HCEC 1CT (cell line): ENCODE results near the gene LDLRAD2.
A peak's percentile ranks its signal among the peaks of the same experiment; 100 is the strongest.
"Not testable (repeated sequence)": the region's sequence is repeated elsewhere in the genome, so short reads cannot be mapped to it uniquely, and the experiment has no call there.

ENCODE experiments used
- DNase-seq: peaks from one replicate; pipeline ENCODE4 v3.0.0-alpha.2; 2017

LDLRAD2 gene, protein sequence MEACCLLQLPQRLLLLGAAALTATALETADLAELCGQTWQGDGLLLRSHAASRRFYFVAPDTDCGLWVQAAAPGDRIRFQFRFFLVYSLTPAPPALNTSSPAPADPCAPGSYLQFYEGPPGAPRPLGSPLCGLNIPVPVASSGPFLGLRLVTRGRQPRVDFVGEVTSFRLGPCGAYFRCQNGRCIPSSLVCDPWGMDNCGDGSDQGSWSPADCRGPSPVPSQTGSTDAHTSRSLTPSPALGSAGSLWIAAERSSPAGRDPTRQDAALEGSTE

DNA sequence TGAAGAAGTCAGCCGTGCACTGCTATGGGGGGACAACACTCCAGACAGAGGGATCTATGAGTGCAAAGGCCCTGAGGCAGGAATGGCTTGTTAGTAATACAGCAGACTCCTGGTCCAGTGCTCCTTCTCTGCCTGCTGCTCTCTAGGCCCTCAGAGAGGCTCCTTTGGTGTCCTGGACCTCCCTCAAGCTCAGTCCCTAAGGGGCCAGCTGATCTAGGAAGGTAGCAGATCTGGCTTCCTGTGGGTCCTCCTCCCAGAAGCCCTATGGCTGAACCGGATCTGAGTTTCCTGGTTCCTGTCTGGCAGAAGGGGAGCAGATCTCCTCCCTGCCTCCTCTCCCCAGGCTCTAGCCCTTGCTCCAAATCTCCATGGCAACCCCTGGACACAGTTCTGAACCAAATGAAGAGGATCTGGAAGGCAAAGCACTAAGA is at the start of gene LDLRAD2:
Gene LDLRAD2 (plus strand): TSS at position 391 of the 431 bp plus-strand sequence. CDS start 187 bp downstream, outside the sequence.
- DNase-seq = no peak

DNA sequence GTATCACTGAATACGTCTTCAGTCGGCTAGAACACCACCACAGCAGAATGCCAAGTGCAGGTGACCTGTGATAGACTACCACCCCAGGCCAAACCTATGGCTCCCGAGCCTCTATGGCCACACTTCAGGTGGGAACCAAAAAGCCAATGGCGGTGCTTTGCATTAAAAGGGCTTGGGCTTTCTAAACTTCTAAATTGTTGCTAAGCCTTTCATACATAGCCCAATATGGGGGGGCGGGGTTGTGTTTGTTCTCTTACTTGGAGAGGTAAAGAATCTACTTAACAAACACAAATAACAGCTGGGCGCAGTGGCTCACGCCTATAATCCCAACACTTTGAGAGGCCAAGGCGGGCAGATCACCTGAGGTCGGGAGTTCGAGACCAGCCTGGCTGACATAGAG is 48.8 kb upstream of the LDLRAD2 start:
- DNase-seq = no peak

DNA sequence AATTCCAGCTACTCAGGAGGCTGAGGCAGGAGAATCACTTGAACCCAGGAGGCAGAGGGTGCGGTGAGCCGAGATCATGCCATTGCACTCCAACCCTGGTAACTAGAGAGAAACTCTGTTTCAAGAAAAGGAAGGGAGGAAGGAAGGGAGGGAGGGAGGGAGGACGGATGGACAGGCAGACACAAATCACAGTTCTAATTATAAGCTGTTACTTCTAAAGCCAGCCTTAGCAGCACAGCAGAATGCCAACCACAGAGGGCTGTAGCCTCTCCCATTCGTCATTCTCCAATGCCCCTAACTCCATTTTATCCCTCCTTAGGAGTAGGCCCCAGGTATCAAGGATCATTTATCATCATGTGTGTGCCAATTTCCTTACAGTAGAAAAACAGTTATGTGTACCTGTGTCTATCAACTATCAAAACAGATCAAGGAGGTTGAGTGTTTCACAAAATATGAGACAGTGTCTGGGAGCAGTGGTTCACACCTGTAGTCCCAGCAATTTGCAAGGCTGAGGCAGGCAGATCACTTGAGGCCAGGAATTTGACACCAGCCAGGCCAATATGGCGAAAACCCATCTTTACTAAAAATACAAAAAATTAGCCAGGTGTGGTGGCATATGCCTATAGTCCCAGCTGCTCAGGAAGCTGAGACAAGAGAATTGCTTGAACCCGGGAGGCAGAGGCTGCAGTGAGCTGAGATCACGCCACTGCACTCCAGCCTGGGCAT is 48.2 kb upstream of the LDLRAD2 start:
- DNase-seq = no peak

DNA sequence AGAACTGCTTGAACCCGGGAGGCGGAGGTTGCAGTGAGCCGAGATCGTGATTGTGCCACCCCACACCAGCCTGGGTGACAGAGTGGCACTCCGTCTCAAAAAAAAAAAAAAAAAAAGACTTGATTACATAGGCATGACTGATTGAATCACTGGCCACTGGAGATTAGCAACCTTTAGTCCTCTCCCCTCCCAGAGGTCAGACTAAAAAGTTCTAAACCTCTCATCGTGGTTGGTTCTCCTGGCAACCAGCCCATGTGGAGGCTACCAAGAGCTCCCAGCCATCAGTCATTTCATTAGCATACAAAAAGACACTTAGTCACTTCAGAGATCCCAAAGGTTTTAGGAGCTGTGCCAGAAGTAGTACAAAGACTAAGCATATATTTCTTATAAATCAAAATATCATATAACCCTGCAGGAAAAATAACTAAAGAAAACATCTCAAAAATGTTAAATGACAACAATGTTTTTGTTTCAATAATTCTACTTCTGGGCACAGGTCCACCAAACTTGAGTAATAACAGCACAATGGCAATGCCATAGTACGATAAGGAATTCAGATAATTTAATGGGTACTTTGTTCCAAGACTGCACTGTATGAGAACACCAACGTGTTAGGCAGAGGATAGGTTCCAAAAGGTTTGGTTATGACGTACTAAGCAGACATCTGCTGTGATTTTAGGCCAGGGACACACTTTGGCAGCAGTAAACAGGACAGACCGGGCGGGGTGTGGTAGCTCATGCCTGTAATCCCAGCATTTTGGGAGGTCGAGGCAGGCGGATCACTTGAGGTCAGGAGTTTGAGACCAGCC is 47.2 kb upstream of the LDLRAD2 start:
- peak; percentile 78 for DNase-seq

DNA sequence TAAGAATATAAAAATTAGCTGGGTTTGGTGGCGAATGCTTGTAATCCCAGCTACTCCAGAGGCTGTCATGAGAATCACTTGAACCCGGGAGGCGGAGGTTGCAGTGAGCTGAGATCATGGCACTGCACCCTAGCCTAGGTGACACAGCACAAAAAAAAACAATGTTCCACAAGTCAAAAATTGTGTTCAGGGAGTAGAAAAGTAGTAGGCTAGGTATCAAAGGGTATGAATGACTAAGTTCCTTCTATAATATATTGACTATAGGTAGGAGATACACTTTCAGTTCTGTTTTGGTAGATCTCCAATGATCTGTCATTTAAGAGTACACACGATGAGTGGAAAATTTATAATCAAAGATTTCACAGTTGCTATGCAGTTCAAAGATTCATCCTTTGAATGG is 45.9 kb upstream of the LDLRAD2 start:
- DNase-seq = no peak

DNA sequence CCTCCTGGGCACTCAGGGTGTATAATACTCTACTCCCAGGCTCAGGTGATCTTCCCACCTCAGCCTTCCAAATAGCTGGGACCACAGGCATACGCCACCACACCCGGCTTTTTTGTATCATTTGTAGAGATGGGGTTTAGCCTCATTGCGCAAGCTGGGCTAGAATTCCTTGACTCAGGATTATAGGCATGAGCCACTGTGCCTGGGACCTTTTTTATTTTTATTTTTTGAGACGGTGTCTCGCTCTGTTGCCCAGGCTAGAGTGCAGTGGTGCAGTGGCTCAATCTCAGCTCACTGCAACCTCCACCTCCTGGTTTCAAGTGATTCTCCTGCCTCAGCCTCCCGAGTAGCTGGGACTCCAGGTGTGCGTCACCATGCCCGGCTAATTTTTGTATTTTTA is 45.0 kb upstream of the LDLRAD2 start:
- not testable (repeated sequence) for DNase-seq

DNA sequence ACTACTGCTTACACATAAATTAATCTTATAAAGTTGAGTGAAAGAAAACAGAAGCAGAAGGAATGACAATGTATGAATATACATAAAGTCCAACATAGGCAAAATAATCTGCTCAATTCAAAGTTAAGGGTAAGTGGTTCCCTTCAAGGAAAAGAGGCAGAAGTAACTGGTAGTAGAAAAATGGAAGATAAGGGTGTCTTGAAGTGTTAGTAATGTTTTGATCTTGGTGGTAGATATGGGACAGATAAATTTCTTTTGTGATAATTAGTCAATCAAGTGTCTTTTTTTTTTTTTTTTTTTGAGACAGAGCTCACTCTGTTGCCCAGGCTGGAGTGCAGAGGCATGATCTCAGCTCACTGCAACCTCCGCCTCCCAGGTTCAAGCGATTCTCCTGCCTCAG is 41.9 kb upstream of the LDLRAD2 start:
- DNase-seq = no peak

DNA sequence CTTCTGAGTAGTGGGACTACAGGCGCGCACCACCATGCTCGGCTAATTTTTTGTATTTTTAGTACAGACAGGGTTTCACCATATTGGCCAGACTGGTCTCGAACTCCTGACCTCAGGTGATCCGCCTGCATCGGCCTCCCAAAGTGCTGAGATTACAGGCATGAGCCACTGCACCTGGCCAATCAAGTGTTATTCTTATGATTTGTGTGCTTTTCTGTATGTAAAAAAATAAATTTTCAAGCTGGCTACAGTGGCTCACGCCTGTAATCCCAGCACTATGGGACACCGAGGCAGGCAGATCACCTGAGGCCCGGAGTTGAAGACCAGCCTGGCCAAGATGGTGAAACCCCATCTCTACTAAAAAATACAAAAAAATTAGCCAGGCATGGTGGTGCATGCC is 41.5 kb upstream of the LDLRAD2 start:
- not testable (repeated sequence) for DNase-seq

DNA sequence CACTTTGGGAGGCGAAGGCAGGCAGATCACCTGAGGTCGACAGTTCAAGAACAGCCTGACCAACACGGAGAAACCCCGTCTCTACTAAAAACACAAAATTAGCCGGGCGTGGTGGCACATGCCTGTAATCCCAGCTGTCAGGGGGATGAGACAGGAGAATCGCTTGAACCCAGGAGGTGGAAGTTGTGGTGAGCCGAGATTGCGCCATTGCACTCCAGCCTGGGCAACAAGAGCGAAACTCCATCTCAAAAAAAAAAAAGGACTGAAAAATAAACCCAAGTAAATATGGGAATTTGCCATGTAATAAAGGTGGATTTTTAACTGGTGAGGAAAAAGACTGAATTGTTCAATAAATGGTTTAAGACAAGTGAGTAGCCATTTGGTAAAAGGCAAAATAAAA is 40.4 kb upstream of the LDLRAD2 start:
- DNase-seq = not testable (repeated sequence)

DNA sequence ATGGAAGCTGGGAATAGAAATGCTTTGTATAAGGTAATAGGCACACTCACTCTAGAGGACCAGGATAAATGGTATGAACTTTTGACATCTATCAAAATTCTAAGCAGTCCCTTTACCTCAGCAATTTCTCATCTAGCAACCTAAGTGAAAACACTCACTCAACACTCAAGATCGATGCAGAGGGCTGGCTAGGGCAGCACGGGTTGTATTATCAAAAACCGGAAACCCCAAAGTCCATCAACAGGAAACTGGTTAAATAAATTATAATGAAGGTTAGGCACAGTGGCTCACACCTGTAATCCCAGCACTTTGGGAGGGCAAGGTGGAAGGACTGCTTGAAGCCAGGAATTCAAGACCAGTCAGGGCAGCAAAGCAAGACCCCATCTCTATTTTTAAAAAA is 38.5 kb upstream of the LDLRAD2 start:
- DNase-seq = no peak

DNA sequence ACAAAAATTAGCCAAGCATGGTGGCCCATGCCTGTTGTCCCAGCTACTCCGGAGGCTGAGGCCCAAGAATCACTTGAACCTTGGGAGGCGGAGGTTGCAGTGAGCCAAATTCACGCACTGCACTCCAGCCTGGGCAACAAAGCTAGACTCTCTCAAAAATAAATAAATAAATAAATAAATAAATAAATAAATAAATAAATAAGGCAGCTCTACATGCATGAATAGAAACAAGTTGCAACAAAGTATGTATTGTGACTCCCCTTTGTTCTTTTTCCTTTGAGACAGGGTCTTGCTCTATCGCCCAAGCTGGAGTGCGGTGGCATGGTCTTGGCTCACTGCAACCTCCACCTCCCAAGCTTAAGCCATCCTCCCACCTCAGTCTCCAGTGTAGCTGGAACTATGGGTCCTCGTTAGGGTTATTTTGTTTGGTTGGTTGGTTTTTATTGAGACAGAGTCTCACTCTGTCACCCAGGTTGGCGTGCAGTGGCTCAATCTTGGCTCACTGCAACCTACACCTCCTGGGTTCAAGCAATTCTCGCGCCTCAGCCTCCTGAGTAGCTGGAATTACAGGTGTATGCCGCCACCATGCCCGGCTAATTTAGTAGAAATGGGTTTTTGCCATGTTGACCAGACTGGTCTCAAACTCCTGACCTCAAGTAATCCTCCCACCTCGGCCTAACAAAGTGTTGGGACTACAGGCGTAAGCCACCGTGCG is 37.1 kb upstream of the LDLRAD2 start:
- no peak for DNase-seq

DNA sequence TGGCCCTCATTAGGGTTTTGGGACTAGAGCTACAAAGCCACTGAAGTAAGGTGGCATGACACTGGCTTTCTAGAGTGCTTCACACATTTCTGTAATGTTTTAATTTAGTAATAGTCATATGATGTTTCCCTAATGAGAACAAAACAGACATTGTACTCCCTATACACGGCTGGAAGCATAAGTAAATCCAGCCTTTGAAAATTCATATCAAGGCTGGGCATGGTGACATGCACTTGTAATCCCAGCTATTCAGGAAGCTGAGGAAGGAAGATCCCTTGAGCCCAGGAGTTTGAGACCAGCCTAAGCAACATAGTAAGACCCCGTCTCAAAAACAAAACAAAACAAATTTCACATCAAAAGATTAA is 36.5 kb upstream of the LDLRAD2 start:
- DNase-seq = no peak

DNA sequence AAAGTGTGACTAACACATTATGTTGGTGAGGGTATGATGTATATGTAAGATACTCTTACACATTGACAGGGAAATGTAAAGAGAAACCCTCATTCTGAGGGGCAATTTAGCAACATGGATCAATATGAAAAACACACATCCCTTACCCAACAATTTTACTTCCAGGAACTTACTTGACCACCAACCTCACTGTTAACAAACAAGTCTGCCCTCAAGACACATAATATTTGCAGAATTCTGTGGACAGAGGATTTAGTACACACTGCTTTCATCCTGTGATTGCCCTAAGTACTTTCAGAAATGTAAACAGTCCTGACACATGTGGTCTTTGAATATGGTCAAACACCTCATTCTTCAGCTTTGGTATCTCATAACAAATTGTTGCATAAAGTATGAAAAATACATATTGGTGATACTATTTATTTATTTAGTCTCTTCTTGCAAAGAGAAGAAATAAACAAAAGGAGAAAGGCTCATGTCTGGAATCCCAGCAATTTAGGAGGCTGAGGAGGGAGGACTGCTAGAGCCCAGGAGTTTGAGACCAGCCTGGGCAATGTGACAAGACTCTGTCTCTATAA is 36.0 kb upstream of the LDLRAD2 start:
- peak; percentile 61 for DNase-seq

DNA sequence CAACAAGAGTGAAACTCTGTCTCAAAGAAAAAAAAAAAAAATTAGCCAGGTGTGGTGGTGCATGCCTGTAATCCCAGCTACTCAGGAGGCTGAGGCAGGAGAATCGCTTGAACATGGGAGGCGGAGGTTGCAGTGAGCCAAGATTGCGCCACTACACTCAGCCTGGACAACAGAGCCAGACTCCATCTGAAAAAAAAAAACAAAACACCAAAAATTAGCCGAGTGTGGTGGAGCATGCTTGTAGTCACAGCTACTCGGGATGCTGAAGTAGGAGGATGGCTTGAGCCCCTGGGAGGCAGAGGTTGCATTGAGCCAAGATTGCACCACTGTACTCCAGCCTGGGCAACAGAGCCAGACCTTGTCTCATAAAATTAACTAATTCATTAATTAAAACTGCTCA is 35.1 kb upstream of the LDLRAD2 start:
- not testable (repeated sequence) for DNase-seq

DNA sequence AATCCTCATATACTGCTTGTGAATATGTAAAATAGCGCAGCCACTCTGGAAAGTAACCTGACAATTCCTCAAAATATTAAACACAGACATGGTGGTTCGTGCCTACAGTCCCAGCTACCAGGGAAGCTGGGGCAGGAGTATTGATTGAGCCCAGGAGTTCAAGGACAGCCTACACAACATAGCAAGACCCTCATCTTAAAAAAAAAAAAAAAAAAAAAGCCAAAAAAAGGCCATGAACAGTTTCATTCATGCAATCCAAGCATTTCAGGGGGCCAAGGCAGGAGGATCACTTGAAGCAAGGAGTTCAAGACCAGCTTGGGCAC is 33.7 kb upstream of the LDLRAD2 start:
- no peak for DNase-seq

DNA sequence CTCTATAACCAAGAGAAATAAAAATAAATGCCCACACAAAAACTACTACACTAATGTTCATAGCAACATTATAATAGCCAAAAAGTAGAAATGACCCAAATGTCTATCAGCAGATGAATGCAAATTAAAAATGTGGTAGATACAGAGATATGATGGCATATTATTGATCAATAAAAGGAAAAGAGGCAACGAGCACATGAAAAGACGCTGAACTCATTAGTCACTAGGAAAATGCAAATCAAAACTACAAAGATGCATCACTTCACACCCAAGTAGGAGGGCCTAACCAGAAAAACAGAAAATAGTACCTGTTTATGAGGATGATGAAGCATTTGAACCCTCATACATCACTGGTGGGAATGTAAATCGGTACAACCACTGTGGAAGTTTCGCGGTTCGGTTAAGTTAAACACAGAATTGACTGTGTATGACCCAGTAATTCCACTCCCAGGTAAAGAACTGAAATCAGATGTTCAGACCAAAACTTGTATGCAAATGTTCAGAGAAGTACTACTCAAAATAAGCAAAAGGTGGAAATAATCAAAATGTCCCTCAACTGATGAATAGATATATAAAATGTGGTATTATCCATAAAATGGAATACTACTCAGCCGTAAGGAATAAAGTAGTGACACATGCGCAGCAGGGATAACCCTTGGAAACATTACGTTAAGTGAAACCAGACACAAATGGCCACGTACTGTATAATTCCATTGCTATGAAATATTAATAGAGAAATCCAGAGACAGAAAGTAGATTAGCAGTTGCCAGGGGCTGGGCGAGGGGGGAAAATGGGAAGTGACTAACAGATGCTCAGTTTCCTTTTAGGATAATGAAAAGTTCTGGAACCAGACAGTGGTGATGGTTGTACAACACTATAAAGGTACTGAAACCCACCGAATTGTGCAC is 32.2 kb upstream of the LDLRAD2 start:
- DNase-seq = no peak

DNA sequence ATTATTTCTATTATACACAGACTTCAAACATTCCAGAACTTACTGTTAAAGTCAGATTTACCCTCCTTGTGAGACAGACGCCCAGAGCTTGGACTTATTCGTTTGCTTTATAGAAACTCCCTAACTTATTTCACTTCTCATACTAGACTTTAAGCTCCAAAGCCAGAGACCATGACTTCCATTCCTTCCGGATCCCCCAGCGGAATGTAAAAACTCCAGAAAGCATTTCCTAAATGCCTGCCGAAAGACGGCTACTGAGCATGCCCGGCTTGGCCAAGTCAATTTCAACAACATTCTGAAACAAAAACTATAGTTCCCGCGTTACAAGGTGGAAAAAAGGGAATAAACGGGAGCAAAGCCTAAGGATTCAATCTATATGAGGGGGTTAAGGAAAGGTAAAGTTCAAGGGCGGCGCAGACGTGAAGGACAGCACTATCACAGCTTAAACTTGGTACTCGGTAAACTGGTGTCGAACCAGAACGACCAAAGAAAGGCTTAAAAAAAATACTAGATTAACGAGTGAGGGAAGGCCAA is 30.2 kb upstream of the LDLRAD2 start:
- DNase-seq = peak; percentile 29

DNA sequence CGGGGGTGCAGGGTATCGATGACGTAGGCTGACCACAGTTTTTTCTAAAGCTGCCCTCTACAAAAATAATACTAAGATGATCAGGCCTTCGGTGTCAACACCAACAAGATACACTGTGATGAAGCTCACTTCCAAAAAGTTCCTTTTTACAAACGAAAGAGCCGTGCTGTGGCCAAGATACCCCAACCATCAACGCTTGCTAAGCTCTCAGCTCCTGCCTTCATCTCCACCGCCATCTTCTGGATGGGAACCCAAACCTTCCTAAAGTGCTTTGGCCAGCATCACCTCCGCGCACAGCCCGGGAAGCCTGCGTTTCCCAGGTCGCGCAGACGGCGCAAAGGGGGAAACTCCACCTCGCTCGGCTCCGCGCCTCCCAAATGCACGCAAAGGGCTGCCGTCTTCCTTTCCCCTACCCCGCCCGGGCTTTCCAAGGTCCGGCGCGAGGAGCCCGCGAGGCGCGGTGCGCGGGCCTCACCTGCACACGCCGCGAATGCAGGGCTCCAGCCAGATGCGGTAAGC is 29.7 kb upstream of the LDLRAD2 start:
- DNase-seq = peak; percentile 47

DNA sequence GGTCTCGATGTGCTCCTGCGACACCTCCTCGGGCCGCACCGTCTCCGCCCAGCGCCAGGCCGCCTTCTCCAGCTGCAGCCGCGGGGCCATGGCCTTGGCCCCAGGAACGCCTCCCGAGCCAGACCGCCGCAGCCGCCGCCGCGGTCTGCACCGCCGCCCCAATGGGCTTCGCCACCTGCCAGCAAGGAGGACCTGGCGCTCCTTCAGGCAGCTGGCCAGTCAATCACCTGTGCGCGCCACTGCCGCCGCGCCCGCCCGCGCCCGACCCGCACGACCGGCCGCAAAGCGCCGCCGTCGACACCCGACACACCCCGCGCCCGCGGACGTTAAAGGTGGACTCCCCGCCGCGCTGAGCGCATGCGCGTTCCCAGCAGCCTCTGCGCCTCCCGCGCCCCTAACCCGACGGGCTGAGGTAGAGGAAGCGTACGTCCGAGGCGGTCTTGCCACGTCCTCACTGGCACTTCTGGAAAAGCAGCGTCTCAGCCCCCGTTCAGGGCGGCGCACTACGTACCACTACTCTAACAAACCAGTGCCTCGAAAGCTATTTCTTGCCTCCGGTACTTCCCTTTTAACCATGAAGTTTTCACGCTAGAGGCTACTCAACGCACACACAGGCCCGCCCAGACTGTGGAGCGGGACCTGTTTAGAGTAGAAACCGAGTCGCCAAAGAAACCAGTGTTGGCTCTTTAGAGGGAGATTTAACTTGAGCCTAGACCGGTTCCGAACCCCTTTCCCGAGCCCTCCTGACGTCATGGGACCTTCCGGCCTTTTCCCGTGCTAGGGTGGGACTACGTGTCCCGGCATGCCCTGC is 29.0 kb upstream of the LDLRAD2 start, which contains the start of gene USP48:
Gene USP48 (minus strand): TSS at position 282 of the 811 bp plus-strand sequence. CDS start 192 bp downstream, at position 90.
- DNase-seq = peak; percentile 96
